OCI-LY7 (cell line): Measurements from ENCODE around the gene BCL11A. TPM values are rescaled to one million over a fixed set of nuclear protein-coding genes. Genes with fewer than 3 reads are reported as not detected.

Experiments
- BruUV-seq: library from RNA; stranded (reverse); fragments of 400-500 nt; replicated peaks from 2 replicates; lab custom pipeline; 2021; lab: Mats Ljungman, UMichigan
- CTCF ChIA-PET: fragments of 300-600 bp; sonication (Branson Sonifier 250); formaldehyde crosslinking; loops from one replicate; lab custom pipeline; 2022; ENCODE audit warnings: antibody characterized with exemption; ENCODE audit not compliant: unreplicated experiment; lab: Charles Lee
- POLR2A ChIA-PET: fragments of 300-600 bp; sonication (Branson Sonifier 250); formaldehyde crosslinking; loops from one replicate; lab custom pipeline; 2022; ENCODE audit warnings: antibody characterized with exemption; lab: Charles Lee
- DNase-seq: peaks from one replicate; pipeline ENCODE4 v3.0.0-alpha.2; 2015; ENCODE audit warnings: low spot score
- H2AFZ ChIP-seq: fragments of 200-600 bp; sonication (generic), shearing (Covaris generic); 2 replicates; pipeline ENCODE4 v1.6.1; 2014; ENCODE audit warnings: mild to moderate bottlenecking, antibody characterized with exemption, low read length, moderate library complexity
- H3K27ac ChIP-seq: fragments of 200-600 bp; sonication (generic); 2 replicates; pipeline ENCODE4 v1.5.1; 2014; ENCODE audit warnings: mixed run types, low read depth, mild to moderate bottlenecking, moderate library complexity, low read length, inconsistent platforms; ENCODE audit not compliant: poor library complexity, severe bottlenecking
- H3K36me3 ChIP-seq: fragments of 200-600 bp; sonication (generic); 2 replicates; pipeline ENCODE4 v1.6.1; 2014; ENCODE audit warnings: mild to moderate bottlenecking, antibody characterized with exemption, low read length, moderate library complexity, mixed read lengths; ENCODE audit not compliant: insufficient read depth
- H3K4me1 ChIP-seq: fragments of 200-600 bp; sonication (generic); 2 replicates; pipeline ENCODE4 v1.5.1; 2014; ENCODE audit warnings: mild to moderate bottlenecking, low read length; ENCODE audit not compliant: insufficient read depth, poor library complexity, severe bottlenecking
- H3K4me2 ChIP-seq: fragments of 200-600 bp; sonication (generic); 2 replicates; pipeline ENCODE4 v1.6.1; 2014; ENCODE audit warnings: mild to moderate bottlenecking, low read length
- H3K4me3 ChIP-seq: fragments of 200-600 bp; sonication (generic); 2 replicates; pipeline ENCODE4 v1.5.1; 2014; ENCODE audit warnings: mild to moderate bottlenecking, low read depth, low read length; ENCODE audit not compliant: poor library complexity, severe bottlenecking
- H3K79me2 ChIP-seq: fragments of 200-600 bp; sonication (generic); 2 replicates; pipeline ENCODE4 v1.6.1; 2016; ENCODE audit warnings: low read depth, mild to moderate bottlenecking, low read length, moderate library complexity, mixed read lengths; ENCODE audit not compliant: insufficient read depth
- H3K9me2 ChIP-seq: fragments of 200-600 bp; sonication (generic); 2 replicates; pipeline ENCODE4 v1.6.1; 2016; ENCODE audit warnings: mild to moderate bottlenecking, low read length, mixed read lengths; ENCODE audit not compliant: insufficient read depth
- H3K9me3 ChIP-seq: fragments of 200-600 bp; sonication (generic); 2 replicates; pipeline ENCODE4 v1.6.1; 2014; ENCODE audit warnings: mild to moderate bottlenecking, mixed run types, low read length, mixed read lengths
- H4K20me1 ChIP-seq: fragments of 200-600 bp; sonication (generic); 2 replicates; pipeline ENCODE4 v1.6.1; 2014; ENCODE audit warnings: mild to moderate bottlenecking, antibody characterized with exemption, low read length, moderate library complexity, mixed read lengths; ENCODE audit not compliant: insufficient read depth
- CTCF ChIP-seq: fragments of 200-600 bp; sonication (generic); conservative IDR thresholded peaks from 2 replicates; pipeline ENCODE4 v1.5.1; 2014; ENCODE audit warnings: mild to moderate bottlenecking, antibody characterized with exemption, low read length, moderate library complexity, mixed read lengths
- EZH2phosphoT487 ChIP-seq: fragments of 200-600 bp; sonication (generic); IDR thresholded peaks from 2 replicates; pipeline ENCODE4 v1.6.1; 2018; ENCODE audit warnings: low read depth, borderline replicate concordance, mild to moderate bottlenecking, mixed run types, antibody characterized with exemption, low read length, moderate library complexity, mixed read lengths
- intact Hi-C: fragments of 100-400 bp; cut with micrococcal nuclease; formaldehyde crosslinking; loops from one replicate; pipeline ENCODE4 v1.10.0; 2022; ENCODE audit not compliant: unreplicated experiment
- total RNA-seq, 2 experiments: library from RNA; depleted of rRNA in 1 of 2; stranded (reverse); fragments of >200 nt in 1 of 2; shearing (Covaris generic) in 1 of 2; gene quantifications; 2 replicates each; pipeline ENCODE4 v1.2.3, GENCODE V29; 2014 to 2022

The BCL11A gene
- total RNA-seq, 2 experiments from 2014 or later: 64.3 to 167 TPM

DNA sequence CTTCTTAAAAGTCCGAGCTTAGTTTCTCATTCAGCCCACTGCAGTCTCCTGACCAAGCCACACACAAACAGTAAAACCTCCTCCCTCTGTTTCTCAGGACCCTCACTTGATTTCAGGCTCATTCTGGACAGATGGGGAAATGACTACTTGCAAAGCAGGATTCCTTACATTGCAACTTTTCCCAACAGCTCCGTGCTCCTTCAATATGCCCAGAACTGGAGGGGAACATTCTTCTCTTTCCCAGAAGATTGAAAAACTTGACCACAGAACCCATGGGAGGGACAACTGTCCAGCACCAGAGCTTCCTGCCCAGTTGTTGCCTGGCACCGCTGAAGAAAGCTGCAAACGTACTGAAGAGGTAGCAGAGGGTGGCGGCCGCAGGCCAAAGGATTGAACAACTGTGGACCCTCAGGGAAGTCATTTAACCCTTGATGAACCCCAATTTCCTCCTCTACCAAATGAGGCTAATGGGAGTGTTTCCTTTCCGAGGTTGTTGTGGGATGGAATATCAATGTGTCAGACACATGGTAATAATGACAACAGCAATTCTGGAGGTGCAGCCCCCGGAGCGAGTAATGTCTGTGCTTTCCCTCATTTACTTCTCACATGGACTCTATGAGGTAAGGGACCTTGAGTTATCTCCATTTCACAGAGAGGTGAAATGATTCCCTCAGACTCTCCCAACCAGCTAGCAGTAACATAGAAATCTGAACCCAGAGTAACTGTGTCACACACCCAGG, 25.0 kb downstream of the BCL11A start:
- POLR2A ChIA-PET: interaction anchor here (1.1 to 1.5 kb wide), 4 partner anchors 10 to 174 kb away, joined by 3 read pairs; no protein-coding TSS in a partner anchor
- Histone ChIP-seq H3K27ac (no peak overlapping the region), H2AFZ (no peak overlapping the region), H3K9me3 (no peaks in the 10 kb centered on the region), H3K9me2 (no peaks in the 10 kb centered on the region), H3K4me3 (no peak overlapping the region), H4K20me1 (peaks cover 41% of the 10 kb centered on the region), H3K36me3 (peaks cover 86% of the 10 kb centered on the region), H3K4me1 (peaks cover 51% of the 10 kb centered on the region), H3K79me2 (peaks cover 100% of the 10 kb centered on the region), H3K4me2 (no peak overlapping the region)
- intact Hi-C loops: no loop called here
- CTCF ChIA-PET: no interaction called here
- no peak for TF ChIP-seq CTCF
- no peak for TF ChIP-seq EZH2phosphoT487
- DNase-seq: no peak
- BruUV-seq: no TSS peak

DNA sequence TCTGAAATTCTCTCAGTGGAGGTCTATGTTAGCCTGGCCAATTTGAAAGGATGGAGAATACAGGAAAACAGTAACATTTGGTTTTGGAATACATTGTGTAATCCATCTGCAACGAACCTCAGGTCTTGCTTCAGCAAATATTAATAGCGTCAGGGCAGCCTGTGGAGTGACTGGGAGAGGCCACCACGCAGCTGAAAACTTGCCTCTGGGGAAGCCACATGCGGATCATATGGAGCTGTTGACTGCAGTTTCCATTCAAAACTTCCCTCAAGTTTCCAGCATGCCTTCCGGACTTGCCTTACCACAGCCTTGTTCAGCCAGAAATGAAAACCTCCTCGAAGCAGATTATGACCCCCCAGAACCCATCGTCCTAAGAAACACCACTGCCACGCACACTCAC, 25.7 kb downstream of the BCL11A start:
- intact Hi-C loops: no loop called here
- no TSS peak for BruUV-seq
- H3K4me3 ChIP-seq: no peak overlapping the region
- peaks cover 86% of the 10 kb centered on the region for H3K36me3 ChIP-seq
- no peak overlapping the region for H2AFZ ChIP-seq
- no peak overlapping the region for H3K27ac ChIP-seq
- ChIA-PET CTCF (no interaction called here), POLR2A (interaction anchor here (1.0 to 2.1 kb wide), 5 partner anchors 10 to 186 kb away, joined by 3 to 9 read pairs (median 3); no protein-coding TSS in a partner anchor)
- H3K9me3 ChIP-seq: no peaks in the 10 kb centered on the region
- H3K9me2 ChIP-seq: no peaks in the 10 kb centered on the region
- no peak for TF ChIP-seq EZH2phosphoT487
- TF ChIP-seq CTCF: no peak
- H4K20me1 ChIP-seq: peaks cover 39% of the 10 kb centered on the region
- DNase-seq: no peak
- H3K4me1 ChIP-seq: peaks cover 49% of the 10 kb centered on the region
- peaks cover 100% of the 10 kb centered on the region for H3K79me2 ChIP-seq
- H3K4me2 ChIP-seq: no peak overlapping the region

DNA sequence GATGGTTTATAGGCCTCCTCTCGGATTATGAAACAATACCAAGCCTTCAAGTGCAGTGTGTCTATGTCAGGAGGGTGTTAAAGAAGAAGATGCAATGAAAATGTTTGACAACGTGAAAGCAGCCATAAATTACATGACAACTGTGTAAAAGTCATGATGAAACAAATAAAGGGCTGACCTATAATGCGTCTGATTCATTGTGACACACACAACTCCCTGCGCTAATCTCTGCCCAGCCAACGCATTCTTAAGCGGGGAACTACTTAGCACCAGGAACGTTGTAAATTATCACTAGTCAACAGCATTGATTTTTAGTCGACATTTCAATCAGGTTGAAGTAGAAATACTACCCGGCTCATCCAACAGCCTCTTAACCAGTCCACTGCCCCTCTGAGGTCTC, 26.8 kb downstream of the BCL11A start:
- H3K4me2 ChIP-seq: no peak overlapping the region
- no TSS peak for BruUV-seq
- no peaks in the 10 kb centered on the region for H3K9me3 ChIP-seq
- no peak overlapping the region for H2AFZ ChIP-seq
- peaks cover 100% of the 10 kb centered on the region for H3K79me2 ChIP-seq
- H3K27ac ChIP-seq: no peak overlapping the region
- ChIA-PET POLR2A (interaction anchor here (0.6 to 2.1 kb wide), 6 partner anchors 9 to 185 kb away, joined by 3 to 9 read pairs (median 4); no protein-coding TSS in a partner anchor), CTCF (no interaction called here)
- TF ChIP-seq EZH2phosphoT487: no peak
- TF ChIP-seq CTCF: no peak
- H3K36me3 ChIP-seq: peaks cover 86% of the 10 kb centered on the region
- H3K4me1 ChIP-seq: peaks cover 46% of the 10 kb centered on the region
- no peak for DNase-seq
- no peak overlapping the region for H3K4me3 ChIP-seq
- H3K9me2 ChIP-seq: no peaks in the 10 kb centered on the region
- peaks cover 29% of the 10 kb centered on the region for H4K20me1 ChIP-seq
- intact Hi-C loops: no loop called here
